GM12865 (cell line): Measurements from ENCODE around the gene RNF169.

ENCODE experiments used
- DNase-seq: peaks from one replicate; pipeline ENCODE4 v3.0.0; 2010; ENCODE audit warnings: low read depth
- H3K4me3 ChIP-seq: 2 replicates; pipeline ENCODE4 v1.5.1; 2011; ENCODE audit warnings: mild to moderate bottlenecking, low read depth, low read length, control low read depth
- CTCF ChIP-seq: IDR thresholded peaks from 2 replicates; pipeline ENCODE4 v1.5.1; 2011; ENCODE audit warnings: low read length, control low read depth, low read depth, inconsistent platforms; ENCODE audit not compliant: insufficient read depth; ENCODE audit errors: missing control alignments

Gene RNF169

DNA sequence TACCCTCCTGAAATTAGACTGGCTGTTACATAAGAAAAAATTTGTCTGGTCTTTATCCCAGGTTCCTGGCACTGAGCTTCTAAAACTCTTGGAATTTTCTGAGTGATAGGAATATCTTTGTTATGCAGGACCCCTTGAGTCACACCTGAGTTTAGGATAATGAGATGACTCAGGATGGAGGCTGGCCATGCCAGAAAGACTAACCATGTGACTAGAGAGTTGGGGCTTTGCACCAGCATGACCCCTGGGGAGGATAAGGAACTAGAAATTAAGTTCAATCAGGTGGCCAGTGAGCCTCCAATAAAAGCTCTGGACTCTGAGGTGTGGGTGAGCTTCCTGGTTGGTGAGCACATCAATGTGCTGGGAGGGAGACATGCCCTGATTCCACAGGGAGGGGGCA, 112.1 kb downstream of the RNF169 start:
- no peak for DNase-seq
- no peak for TF ChIP-seq CTCF
- no peak overlapping the region for H3K4me3 ChIP-seq

GRCh38 chr11:74863410-74863809, 114.8 kb downstream of the RNF169 start:
- no peak for TF ChIP-seq CTCF
- H3K4me3 ChIP-seq, result no peak overlapping the region
- no peak for DNase-seq

GRCh38 chr11:74866557-74866956, 117.9 kb downstream of the RNF169 start:
- no peak for TF ChIP-seq CTCF
- no peak for DNase-seq
- no peak overlapping the region for H3K4me3 ChIP-seq

GRCh38 chr11:74870485-74870884, 121.8 kb downstream of the RNF169 start:
- peak; percentile 27 for TF ChIP-seq CTCF
- H3K4me3 ChIP-seq, result no peak overlapping the region
- DNase-seq, result peak; percentile 51

- TF ChIP-seq CTCF, result no peak
- no peak overlapping the region for H3K4me3 ChIP-seq
- no peak for DNase-seq
These were observed 122.4 kb downstream of the RNF169 start for GRCh38 chr11:74871037-74871436.

GRCh38 chr11:74877132-74877531, 128.5 kb downstream of the RNF169 start:
- peak; percentile 21 for DNase-seq
- peak; percentile 43 for TF ChIP-seq CTCF
- H3K4me3 ChIP-seq, result no peak overlapping the region
